MV-4-11 (cell line): ENCODE data around the gene OR2T27.
A peak's percentile ranks its signal among the peaks of the same experiment; 100 is the strongest.
"Not testable (repeated sequence)": the region's sequence is repeated elsewhere in the genome, so short reads cannot be mapped to it uniquely, and the experiment has no call there.

Experiments
- DNase-seq: peaks from one replicate; lab custom pipeline; 2025; lab: John Stamatoyannopoulos, UW

The OR2T27 gene, protein sequence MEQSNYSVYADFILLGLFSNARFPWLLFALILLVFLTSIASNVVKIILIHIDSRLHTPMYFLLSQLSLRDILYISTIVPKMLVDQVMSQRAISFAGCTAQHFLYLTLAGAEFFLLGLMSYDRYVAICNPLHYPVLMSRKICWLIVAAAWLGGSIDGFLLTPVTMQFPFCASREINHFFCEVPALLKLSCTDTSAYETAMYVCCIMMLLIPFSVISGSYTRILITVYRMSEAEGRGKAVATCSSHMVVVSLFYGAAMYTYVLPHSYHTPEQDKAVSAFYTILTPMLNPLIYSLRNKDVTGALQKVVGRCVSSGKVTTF

DNA sequence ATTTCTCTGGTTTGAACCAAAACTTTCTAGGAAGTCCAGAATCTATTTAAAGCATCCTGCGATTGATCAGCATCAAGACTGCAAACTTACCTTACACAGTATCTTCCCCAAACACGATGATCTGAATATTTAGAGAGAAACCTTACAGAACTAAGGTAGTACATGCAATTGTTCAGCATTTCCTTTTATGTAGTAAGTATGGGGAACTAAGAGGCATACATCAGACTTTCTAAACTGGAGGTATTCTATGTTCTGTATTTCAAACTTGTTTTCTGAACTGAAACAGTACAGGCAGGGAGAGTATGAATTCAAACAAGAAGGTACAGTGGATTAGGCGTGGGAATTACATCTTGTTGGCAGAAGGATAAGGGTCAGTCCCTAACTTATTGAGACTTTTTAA lies at the start of gene OR2T27:
Gene OR2T27, minus strand, starts transcription at position 175 of the 400 bp plus-strand sequence. CDS start 4,644 bp downstream, outside the sequence.
- DNase-seq, result not testable (repeated sequence)

GRCh38 chr1:248704606-248705005 lies 49.3 kb upstream of the OR2T27 start:
- DNase-seq, result no peak

- DNase-seq, result no peak
Measured at GRCh38 chr1:248703674-248704073, 48.3 kb upstream of the OR2T27 start.

DNA sequence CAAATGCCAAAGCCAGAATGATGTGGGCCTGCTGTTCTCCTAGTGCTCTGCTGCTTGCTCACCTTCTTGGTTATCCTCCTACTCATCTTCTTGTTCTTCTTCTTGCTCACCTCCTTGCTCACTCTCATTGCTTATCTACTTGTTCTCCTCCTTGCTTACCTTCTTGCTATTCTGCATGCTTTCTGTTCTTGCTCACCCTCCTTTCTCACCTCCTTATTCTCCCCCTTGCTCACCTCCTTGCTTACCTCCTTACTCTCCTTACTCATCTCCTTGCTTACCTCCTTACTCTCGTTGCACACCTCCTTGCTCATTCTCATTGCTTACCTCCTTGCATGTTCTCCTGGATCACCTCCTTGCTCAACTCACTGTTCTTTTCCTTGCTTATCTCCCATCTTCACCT lies 47.4 kb upstream of the OR2T27 start, which contains the start of gene OR14I1:
Gene OR14I1, minus strand, starts transcription at position 53 of the 400 bp plus-strand sequence.
- DNase-seq, result no peak

GRCh38 chr1:248699099-248699498 lies 43.8 kb upstream of the OR2T27 start:
- no peak for DNase-seq

DNA sequence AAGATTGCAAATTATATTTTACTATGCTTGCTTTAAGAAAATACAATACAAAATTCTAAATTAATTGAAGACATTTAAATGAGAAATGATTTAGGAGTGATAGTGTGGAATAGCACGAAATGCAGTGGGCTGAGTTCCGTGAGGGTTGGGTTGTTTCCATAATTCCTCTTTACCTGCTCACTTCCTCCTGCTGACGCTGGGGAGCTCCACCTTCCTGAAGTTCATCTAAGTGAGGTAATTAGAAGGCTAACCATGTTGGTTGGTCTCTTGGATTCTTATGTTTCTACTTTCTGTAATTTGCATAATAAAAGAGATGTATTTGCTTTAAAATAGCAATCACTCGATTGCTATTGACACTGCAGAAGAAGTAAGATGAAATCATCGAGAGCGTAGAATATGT lies 42.6 kb upstream of the OR2T27 start:
- no peak for DNase-seq

DNA sequence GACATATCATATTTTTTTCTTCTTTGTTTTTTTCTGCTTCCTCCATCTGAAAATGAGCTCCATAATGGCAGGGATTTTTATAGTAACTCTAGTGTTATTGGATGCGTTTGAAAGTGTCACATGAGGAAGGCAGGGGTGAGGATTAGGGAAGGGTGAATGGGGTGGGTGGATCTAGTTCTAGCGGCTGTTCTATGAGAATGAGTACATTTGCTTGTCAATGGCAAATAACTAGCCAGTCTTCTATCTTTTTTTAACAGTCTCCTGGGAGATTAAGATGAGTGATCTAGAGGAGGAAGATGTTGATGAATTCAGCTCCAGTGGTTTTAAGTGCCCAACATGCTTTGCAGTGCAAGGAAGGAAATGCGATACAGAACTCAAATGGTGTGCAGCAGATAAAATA lies 41.4 kb upstream of the OR2T27 start:
- DNase-seq, result no peak

- peak; percentile 69 for DNase-seq
Measured at GRCh38 chr1:248696261-248696660, 40.9 kb upstream of the OR2T27 start.

- no peak for DNase-seq
Measured at GRCh38 chr1:248695451-248696132, 40.3 kb upstream of the OR2T27 start.

DNA sequence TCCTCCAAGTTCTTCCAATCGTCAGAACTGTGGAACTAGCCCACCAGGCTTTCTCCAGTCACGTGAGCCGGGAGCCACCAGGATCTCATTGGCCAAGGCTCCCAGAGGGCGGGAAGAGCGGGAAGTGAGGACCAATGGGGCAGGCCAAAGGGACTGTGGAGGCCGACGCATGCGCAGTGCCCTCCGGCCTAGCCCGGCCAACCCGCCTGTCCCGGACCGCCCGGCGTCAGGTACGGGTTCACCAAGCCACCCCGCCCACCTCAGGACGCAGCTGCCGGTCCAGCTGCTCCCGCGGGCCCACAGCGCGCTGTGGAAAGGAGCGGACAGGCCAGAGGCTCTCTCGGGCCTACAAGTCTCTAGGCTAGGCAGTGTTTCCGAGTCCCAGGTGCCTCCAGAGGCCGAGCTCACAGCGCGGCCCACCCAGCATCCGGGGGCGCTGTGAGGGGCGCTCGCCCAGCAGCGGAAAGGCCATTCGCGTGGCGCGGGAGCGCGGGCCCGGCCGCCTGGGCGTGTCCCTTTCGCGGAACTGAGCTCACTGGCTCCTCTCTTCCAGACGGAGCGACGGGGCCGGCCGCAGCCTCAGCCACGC lies 36.3 kb upstream of the OR2T27 start:
- DNase-seq, result no peak

DNA sequence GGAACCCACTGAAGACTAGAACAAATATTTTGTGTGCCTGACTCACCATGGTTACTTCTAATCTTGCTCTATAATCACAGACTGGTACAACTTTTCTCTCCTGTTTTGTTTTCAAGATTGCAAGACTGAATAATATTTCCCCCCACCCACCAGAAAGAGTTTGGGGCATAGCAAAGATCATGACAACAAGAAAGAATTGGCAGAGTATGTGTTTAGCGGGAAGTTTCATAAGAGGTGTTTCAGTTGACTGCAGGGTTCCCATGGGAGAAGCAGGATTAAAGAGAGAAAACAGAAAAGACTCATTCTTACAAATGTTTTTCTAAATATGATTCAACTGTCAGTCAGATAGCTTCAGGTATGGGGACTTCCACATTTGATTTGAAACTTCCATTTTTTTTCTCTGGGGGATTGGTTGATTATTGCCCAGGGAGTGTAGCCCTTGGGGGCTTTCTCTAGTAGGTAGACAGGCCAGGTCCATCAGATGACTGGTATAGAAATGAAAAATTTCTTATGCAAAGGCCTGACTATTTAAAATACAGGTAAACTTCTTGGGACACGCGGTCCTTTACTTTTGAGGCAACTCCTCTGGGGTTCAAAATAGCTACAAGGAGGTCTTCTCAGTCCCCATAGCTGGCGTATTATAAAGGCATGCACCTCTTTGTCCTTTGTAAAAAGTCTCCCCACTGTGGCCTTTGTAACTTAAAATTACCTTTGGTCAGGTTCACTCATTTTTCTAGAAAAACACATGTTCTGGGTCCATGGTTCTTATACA lies 33.4 kb upstream of the OR2T27 start:
- no peak for DNase-seq

DNA sequence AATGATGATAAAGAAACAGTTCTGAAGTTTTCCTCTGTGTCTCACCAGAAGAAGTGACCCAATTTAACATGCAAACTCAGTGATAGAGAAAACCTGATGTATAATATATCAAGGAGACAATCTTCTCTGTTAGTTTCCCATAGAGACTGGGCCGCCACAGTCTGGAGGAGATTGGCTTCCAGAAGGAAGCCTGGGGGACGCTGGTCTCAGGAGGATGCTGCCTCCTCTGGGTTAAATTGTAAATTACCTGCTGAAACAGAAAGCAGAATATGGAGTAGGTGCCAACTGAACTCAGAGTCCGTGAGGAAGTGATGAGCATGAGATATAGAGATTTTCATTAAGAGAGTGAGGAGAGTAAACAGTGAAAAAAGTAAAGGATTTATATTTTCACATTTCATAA lies 31.5 kb upstream of the OR2T27 start:
- no peak for DNase-seq

DNA sequence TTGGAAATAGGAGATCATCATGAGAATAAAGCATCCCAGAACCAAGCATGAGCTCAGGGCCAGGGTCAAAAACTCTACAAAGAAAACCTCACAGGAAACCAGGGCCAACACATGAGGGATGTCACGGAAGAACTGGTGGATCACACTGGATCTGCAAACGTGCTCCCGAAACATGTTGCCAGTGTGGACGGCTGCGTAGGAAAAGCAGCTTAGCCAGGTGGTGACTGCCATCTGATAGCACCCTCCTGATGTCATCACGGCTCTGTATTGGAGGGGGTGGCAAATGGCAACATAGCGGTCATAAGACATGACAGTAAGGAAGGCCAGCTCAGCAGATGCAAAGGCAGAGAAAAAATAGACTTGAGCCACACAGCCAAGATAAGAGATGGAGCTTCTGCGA lies 26.3 kb upstream of the OR2T27 start:
- DNase-seq, result no peak

GRCh38 chr1:248670003-248670402 lies 14.7 kb upstream of the OR2T27 start:
- DNase-seq, result no peak

DNA sequence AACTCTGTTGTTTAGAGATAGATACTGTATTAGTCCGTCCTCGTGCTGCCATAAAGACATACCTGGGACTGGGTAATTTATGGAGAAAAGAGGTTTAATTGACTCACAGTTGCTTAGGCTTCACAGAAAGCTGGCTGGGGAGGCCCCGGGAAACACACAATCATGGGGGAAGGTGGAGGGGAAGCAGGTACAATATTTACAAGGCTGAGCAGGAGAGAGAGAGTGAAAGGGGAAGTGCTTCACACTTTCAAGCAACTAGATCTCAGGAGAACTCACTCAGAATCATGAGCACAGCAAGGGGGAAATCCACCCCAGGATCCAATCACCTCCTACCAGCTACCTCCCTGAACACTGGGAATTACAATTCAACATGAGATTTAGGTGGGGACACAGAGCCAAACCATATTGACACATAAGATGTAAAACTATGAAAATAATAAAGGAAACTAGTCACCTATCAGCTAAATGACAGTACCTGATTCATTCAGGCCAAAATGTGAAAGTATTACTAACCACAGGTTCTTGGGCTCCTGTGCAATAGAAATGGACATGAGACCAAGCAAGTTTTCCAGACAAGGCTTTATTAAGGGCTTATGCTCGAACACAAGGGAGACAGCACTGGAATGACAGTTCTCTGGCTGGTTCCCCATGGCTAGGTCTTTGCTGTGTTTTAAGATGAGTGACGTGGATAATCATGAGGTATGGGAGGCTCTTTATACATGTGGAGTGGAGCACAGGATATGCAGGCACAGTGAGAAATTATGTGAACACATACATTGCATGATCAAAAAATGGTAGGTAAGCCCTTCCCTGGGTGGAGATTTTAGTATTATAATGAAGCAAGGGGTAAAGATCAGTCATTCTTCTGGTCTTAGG lies 8.4 kb upstream of the OR2T27 start:
- DNase-seq, result not testable (repeated sequence)

- DNase-seq, result not testable (repeated sequence)
Measured at GRCh38 chr1:248656797-248657196, 1.5 kb upstream of the OR2T27 start.

GRCh38 chr1:248648770-248649536 lies 6.4 kb downstream of the OR2T27 start:
- DNase-seq, result not testable (repeated sequence)

- not testable (repeated sequence) for DNase-seq
Measured at GRCh38 chr1:248645178-248645577, 10.2 kb downstream of the OR2T27 start, which contains the start of gene OR2T35. Gene OR2T35, minus strand, starts transcription at chr1:248645278. Its CDS starts 6,020 bp downstream, at chr1:248639258.

DNA sequence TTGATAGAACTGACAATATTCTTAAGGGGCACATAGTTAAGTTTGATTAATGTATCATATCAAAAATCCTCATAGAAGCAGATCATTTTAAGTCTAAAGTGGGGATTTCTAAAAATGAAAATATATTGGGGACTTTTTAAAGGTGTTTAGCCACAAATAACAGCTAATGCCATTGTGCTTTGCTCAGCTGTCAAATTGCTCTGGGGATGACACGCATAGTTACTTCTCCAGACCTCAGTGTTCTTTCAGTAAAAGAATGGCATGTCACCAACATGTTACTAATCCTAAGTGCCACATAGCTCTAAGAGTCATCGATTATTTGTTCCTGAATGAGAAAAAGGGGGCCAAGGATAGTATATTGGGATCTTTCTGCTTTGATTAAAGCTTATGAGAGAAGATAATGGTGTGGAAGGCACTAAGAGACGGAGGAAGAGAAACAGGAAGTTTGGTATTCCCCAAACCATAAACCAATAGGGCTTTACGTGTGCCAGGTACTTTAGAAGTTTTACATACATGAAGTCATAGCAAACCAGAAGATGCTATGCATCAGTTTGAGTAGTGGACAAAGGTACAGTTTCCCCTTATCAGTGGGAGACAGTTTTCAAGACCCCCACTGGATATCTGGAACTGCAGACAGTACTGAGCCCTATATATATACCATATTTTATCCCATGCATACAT lies 12.2 kb downstream of the OR2T27 start:
- DNase-seq, result not testable (repeated sequence)

- not testable (repeated sequence) for DNase-seq
Measured at GRCh38 chr1:248641583-248641982, 13.7 kb downstream of the OR2T27 start.
